Epidermal melanocyte (primary cell): Measurements from ENCODE around the gene STRA6.
"Not testable (repeated sequence)": the region's sequence is repeated elsewhere in the genome, so short reads cannot be mapped to it uniquely, and the experiment has no call there.

ENCODE experiments used
- DNase-seq: peaks from one replicate; pipeline ENCODE4 v3.0.0; 2011; ENCODE audit warnings: low spot score; ENCODE audit not compliant: insufficient read length

The STRA6 gene

DNA sequence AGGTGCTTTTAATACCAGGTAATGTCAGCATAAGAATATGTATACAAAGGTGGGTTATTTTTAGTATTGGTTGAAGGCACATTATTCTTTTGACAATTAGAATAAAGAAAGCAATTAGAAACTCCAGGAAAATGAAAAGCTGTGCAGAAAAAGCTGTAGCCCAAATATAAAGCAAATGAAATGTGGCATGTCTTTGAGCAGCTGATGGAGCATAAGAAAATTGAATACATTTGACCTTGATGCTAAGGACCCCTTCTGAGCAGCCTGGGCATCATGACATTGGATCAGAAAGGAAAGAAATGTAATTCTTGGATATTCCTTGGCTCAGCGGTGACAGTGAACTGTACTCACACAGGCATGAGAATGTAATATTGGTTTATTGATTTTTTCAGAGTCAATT, 37.1 kb downstream of the STRA6 start:
- DNase-seq = no peak

DNA sequence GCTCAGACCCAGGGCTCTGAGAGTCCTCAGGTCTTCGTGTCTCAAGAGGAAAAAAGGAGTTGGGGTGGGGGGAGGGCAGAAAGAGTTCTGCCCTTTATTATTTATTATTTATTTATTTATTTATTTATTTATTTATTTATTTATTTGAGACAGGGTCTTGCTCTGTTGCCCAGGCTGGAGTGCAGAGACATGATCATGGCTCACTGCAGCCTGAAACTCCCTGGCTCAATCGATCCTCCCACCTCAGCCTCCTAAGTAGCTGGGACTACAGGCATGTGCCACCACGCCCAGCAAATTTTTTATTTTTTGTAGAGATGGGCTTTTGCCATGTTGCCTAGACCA, 40.4 kb downstream of the STRA6 start:
- DNase-seq = not testable (repeated sequence)

DNA sequence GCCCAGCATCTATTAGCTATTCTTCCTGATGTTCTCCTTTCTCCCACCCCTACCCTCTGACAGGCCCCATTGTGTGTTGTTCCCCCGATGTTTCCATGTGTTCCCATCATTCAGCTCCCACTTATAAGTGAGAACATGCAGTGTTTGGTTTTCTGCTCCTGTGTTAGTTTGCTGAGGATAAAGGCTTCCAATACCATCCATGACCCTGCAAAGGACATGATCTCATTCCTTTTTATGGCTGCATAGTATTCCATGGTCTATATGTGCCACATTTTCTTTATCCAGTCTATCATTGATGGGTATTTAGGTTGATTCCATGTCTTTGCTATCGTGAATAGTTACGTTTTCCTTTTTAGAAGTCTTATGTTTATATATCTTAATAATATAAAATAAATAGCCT, 42.2 kb downstream of the STRA6 start:
- DNase-seq = not testable (repeated sequence)

DNA sequence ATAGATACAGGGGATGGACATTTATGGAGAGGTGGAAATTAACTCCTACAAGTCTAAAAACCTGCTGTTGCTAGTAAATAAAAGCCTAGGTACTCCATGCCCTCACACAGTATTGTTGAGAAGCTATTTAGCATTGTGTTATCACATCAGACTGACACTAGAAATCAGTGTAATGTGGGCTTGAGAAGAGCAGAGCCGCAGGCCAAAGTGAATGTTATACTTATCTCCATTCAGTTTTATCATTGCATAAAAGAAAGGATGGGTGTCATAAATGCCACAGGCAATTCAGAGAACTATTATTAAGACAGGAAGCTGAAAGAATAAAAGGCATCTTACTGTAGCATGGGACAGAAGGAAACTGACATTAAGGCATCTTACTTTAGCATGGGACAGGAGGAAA, 42.8 kb downstream of the STRA6 start:
- no peak for DNase-seq

DNA sequence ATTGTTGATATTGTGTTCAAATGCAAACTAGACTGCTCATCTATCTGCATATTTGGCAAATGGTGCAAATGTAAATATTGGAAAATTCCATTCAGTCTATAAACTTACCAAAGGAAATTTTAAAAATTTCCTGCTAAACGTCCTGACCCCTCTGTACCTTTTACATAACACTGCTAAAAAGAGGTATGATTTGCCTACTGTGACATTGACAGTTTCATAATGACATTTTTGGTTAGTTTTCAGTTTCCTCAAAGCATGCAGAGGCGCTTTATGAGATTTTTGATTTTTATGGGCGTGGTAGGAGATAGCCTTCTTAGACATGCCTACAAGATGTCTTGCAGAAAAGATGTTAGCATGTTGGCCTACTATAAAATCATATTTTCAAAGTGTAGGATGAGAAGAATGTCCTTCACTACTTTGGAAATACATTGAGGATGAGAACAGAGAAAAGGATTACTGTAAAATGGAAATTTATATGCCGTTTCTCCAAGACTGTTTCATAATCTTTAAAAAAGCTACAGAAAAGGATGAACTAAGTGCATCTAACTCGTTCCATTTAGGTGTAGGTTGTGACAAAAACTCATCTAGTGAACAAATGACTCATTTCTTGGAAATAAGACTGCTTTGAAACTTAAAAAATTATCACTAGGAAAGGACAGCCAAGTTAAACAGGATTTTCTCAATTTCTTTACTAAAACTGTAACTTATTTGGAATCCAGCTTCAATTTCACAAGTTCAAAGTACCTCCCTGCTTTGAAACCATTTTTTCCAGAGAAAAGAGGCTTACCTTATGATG, 43.5 kb downstream of the STRA6 start:
- no peak for DNase-seq

DNA sequence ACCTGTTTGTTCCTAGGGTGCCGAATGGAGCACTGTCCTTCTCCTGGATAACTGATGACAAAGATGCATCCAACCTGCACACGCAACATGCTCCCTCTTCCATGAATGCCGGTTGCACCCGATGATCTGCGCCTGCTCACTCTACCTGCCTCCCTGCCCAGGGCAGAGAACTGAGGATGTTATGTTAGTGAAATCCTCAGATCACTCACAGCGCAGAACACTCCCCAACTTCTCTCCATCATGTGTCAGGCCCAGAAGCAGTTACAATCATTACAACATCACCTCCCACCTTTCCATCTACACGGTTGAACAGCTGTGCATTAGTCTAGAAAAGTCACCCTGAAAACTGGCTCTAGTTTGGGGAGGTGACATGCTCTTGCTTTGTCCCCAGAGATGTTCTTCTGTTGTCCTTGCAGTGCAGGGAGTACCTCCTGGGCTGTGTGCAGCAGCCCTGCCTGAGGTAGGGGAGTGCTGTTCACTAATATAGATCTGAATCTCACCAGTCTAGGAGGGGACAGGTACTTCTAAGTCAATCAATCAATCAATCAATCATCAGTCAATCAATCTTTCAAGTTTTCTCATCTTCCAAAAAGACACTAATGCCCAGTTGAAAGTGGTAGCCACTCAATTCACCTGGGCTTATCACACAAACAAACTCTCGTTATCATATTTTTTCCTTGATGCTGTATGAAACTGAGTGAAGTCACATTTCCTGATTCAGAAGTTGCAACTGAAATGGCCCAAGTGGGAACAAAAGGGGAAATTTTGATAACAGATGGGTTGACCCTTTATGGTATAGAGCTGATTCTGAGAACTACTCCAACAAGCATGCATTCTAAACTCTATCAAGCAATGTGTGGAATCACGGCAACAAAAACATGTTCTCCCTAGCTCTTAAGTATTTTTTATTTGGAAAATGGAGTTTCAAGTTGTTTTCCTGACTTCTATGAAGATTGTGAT, 44.4 kb downstream of the STRA6 start:
- no peak for DNase-seq

DNA sequence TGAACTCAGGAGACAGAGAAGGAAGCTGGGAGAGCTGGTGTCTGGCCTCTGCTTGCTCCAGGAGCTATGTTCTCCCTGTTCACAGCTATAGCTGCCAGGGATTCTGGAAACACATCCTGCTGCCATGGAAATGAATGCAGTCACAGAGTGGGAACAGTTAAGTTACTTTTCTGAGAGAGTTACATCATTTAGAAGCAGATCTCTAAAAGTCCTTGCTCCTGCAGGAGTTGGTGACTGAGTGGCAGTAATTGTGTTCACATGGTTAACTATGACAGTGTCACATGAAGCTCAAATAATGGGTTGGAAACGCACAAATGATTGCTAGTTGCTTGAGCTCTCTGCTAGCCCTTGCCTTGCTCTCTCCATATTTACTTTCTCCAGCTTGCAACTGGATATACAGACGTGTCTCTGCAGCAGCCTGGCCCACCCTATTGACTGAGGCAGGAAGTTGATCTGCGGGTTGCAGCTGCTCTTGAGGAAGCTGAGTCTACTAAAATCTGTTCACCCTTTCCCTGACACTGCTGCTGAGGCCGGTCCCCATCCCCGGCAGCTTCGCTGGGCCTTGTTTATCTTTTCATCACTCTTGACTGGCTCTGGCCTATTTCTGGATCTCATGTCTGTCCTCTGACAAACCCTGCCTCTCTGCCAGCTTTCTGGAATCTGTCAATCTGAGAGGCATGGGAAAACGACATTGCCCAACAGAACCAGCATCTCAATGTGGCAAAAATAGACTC, 45.7 kb downstream of the STRA6 start:
- DNase-seq = no peak

DNA sequence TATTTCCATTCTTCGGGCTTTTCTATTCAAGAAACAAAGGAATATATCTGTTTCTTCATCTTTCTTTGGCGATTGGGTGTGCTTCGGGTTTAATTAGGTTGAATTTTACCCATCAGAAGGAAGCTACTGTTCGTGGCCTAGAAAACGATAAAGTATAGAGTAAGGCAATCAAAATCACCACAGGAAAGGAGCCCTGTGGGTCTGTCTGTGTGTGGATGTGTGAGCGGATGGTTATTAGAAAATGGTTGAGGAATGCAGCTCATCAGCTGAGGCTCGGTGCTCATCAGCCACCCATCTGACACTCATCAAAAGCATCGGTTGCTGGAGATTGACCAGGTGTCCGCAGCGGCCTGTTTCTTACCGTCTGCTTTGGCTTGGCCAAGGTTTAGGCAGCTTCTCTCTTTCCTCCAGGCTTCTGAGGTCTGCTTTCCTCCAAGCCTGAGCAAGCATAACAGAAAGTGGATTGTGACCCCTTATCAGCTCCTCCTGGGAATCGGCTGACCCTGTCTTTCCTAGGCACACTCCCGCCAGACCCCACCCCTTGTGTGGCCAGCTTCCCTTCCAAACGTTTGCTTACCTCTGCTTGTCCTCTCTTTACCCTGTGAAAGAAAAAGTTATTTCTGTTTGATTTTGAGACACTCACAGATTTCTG, 46.7 kb downstream of the STRA6 start:
- DNase-seq = no peak

DNA sequence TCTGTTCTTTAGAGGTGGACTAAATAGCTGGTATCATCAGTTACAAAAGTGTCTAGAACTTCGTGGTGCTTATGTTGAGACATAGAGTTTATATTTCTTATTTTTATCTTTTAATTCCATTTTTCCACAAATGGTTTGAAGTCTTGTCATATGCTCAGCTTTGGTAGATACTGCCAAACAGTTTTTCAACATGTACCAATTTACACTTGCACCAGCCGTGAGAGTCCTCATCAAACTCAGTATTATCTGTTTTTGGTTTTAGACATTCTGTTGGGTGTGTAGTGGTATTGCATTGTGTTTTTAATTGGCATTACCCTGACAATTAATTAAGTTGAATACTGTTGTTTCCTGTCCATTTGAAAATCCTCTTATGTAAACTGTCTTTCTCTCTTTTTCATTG, 55.5 kb downstream of the STRA6 start:
- DNase-seq = no peak

DNA sequence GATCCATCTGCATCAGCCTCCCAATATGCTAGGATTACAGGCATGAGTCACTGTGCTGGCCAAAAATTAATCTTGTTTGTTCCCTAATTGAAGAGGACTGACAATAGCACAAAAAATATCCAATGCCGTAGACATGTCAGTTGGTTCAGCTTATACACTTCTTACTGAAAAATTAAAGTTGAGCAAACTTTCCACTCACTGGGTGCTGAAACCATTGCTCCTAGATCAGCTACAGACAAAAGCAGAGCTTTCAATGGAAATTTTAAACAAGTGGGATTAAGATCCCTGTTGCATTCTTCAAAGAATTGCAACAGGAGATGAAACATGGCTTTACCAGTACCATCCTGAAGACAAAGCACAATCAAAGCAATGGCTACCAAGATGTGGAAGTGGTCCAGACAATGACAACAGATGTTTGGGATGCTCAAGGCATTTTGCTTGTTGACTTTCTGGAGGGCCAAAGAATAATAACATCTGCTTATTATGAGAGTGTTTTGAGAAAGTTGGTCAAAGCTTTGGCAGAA, 56.2 kb downstream of the STRA6 start:
- no peak for DNase-seq

DNA sequence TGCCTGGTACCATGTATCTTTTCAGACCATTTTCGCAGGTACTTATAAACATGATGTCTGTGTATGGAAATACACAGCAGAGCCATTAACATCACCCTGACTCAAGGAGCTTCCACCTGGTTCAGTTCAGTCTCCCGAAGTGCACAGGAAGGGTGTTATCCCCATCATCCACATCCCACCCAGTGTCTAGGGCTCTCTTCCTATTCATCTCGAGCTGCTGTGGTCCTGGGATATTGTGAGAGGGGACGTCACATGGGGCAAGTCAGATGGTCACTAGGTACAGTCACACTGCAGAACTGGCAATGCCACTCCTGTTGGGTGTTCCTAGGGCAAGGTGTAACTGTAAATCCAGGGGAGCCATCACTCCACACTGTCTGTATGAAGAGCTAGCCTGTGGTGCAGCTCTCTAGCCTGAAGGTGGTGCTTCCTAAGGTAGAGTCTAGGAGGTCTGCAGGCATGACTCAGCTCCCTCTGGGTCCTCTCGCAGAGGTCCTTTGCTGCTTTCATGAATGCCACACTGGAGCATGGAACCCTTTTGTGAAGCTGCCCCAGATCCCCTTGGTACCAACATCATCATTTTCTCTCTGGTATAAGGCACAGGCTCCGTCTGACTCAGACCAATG, 58.3 kb downstream of the STRA6 start:
- no peak for DNase-seq

DNA sequence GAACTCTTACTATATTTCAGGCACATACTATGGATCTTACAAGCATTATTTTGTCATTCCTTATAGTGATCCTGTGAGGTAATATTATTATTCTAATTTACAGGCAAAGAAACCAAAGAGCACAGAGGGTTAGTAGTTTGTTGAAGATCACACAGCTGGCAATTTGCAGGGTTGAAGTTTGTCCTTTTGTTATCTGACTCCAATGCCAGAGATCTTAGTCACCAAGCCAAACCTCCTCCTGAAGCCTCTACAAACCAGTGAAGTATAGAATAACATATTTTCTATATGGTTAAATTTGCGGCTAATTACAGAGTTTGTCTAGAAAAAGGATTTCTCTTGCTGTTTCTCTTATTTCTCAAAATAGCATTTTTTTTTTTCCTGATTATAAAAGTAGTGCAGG, 61.0 kb downstream of the STRA6 start:
- no peak for DNase-seq

DNA sequence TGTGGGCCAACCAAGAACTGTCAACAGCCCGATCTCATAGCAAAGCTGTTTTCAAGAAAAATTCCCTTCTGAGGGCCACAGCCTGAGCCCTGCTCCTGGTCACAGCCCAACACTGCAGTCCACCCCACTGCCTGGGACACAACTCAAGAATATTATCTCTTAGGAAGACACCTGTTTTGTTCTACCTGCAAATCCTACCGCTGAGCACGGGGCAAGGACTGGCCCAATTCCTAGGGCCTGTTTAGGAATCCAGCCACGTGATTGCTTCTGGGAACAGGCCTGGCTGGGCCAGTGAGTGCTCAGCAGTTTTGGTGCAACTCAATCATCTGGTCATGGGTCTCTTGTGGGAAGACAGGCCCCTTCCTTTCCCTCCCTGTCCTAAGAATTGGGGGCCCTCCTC, 63.9 kb downstream of the STRA6 start:
- no peak for DNase-seq

DNA sequence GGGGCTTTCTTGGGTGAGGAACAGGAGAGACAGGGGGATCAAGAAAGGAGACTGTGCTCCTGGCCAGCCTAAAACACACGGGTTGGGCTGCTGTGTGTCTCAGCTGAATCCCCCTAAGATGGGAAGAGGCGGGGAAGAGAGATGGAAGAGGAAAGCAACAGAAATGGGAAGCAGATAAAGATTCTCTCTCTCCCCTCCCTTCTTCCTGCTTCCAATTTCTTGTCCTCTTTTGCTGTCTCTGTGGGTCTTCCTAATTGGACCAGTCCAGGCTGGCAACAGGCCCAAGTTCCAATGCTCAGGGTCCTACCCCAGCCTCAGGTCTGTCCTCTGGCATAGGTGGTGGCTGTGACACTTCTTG, 65.1 kb downstream of the STRA6 start:
- no peak for DNase-seq

DNA sequence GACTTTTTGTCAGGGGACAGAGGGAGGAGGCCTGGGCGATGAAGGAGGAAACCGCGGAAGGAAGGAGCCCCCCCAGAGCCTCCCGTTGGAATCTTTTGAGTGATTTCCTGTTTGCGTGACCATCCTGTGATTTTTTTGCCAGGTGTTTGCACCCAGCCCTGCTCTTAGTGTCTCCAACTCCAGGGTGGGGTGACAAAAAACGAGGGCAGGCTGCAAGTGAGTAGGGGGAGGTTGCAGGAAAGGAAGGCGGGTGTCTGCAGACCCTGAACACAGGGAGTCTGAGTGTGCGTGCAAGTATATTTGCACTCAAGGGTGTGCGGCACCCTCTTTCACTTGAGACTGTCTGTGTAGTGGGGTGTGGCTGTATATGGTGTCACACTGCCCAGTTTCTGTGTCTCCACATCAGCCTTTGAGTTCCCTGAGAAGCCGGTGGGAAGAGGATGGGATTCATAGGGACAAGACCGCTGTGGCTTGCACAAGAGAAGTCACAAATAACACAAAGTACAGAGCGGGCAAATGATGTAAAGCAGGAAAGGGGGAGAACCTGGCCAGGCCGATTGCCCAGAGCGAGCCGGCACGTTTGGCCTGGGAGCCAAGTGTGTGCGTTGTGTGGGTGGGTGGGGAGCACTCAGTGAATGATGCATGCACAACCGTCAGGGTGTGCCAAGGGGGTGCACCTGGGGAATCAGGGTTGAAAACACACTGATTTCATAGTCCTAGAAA, 65.6 kb downstream of the STRA6 start:
- no peak for DNase-seq

DNA sequence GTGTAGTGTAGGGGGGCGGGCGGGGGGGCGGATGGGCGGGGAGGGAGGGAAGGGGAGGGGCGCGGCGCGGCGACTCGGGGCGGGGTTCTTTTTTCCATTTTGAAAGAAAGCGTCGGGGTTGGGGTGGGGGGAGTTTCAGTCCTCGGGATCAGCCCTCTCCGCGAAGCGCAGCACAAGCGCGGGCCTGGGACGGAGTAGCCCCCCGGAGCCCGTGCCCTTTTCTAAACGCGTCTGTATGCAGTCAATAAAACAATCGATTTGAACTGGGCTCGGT, 66.1 kb downstream of the STRA6 start:
- no peak for DNase-seq

DNA sequence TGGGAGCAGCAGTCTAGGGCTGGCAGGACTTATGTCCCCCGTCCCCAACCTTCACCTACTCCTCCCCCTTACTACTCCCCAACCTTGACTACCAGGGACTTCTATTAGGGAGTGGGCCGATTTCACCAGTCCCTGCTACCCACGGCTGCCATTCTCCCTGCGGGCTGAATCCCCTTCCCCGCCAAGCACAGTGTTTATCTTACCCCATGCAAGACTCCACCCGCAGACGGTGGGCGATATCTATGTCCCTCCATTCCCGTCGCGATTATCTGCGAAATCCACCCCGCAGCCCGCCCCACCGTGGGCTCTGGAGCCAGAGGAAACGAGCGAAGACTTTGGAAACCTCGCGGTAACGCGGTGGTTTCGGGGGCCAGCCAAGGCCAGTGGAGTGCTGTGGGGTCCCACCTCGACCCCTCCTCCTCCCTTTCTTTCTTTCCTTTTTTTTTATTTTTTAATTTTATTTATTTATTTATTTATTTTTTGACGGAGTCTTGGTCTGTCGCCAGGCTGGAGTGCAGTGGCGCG, 67.5 kb downstream of the STRA6 start:
- DNase-seq = no peak

DNA sequence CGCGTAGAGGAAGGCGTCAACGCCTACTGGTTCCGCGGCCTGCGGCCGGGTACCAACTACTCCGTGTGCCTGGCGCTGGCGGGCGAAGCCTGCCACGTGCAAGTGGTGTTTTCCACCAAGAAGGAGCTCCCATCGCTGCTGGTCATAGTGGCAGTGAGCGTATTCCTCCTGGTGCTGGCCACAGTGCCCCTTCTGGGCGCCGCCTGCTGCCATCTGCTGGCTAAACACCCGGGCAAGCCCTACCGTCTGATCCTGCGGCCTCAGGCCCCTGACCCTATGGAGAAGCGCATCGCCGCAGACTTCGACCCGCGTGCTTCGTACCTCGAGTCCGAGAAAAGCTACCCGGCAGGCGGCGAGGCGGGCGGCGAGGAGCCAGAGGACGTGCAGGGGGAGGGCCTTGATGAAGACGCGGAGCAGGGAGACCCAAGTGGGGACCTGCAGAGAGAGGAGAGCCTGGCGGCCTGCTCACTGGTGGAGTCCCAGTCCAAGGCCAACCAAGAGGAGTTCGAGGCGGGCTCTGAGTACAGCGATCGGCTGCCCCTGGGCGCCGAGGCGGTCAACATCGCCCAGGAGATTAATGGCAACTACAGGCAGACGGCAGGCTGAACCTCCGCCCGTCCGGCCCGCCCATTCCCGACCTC, 68.1 kb downstream of the STRA6 start:
- DNase-seq = no peak

DNA sequence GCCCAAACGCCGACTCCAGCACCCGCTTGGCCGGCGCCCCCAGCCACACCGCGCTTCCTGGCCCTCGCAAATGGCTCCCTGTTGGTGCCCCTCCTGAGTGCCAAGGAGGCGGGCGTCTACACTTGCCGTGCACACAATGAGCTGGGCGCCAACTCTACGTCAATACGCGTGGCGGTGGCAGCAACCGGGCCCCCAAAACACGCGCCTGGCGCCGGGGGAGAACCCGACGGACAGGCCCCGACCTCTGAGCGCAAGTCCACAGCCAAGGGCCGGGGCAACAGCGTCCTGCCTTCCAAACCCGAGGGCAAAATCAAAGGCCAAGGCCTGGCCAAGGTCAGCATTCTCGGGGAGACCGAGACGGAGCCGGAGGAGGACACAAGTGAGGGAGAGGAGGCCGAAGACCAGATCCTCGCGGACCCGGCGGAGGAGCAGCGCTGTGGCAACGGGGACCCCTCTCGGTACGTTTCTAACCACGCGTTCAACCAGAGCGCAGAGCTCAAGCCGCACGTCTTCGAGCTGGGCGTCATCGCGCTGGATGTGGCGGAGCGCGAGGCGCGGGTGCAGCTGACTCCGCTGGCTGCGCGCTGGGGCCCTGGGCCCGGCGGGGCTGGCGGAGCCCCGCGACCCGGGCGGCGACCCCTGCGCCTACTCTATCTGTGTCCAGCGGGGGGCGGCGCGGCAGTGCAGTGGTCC, 68.7 kb downstream of the STRA6 start:
- no peak for DNase-seq
